IMR-90 (cell line): ENCODE results near the gene KIF1C.

Experiments
- BHLHE40 ChIP-seq: fragments of 150-350 bp; IDR thresholded peaks from 2 replicates; pipeline ENCODE4 v1.6.1; 2016; ENCODE audit warnings: mild to moderate bottlenecking, low read depth, low read length
- CEBPB ChIP-seq: IDR thresholded peaks from 2 replicates; pipeline ENCODE4 v1.6.1; 2012; ENCODE audit warnings: low read depth, low read length, improper control_type of control experiment
- CHD1 ChIP-seq: IDR thresholded peaks from 2 replicates; pipeline ENCODE4 v1.6.1; 2012; ENCODE audit warnings: low read depth, low read length, improper control_type of control experiment
- FOS ChIP-seq: fragments of 150-350 bp; IDR thresholded peaks from 2 replicates; pipeline ENCODE4 v1.6.1; 2016; ENCODE audit warnings: low read depth, low read length
- MAFK ChIP-seq: IDR thresholded peaks from 2 replicates; pipeline ENCODE4 v1.6.1; 2012; ENCODE audit warnings: low read depth, low read length, improper control_type of control experiment
- MAZ ChIP-seq: IDR thresholded peaks from 2 replicates; pipeline ENCODE4 v1.6.1; 2012; ENCODE audit warnings: low read depth, mild to moderate bottlenecking, low read length, improper control_type of control experiment, moderate library complexity, borderline replicate concordance
- MXI1 ChIP-seq: IDR thresholded peaks from 2 replicates; pipeline ENCODE4 v1.6.1; 2012; ENCODE audit warnings: low read depth, mild to moderate bottlenecking, low read length, moderate library complexity, borderline replicate concordance
- POLR2A ChIP-seq: IDR thresholded peaks from 2 replicates; pipeline ENCODE4 v1.6.1; 2012; ENCODE audit warnings: mild to moderate bottlenecking, low read depth, low read length
- RAD21 ChIP-seq: IDR thresholded peaks from 2 replicates; pipeline ENCODE4 v1.6.1; 2012; ENCODE audit warnings: low read length, improper control_type of control experiment
- SMC3 ChIP-seq: fragments of 150-350 bp; IDR thresholded peaks from 2 replicates; pipeline ENCODE4 v1.6.1; 2016; ENCODE audit warnings: low read depth, mild to moderate bottlenecking, antibody characterized with exemption, low read length, moderate library complexity
- TF ChIP-seq, protein P1 (sequence below): conservative IDR thresholded peaks from 2 replicates; pipeline ENCODE4 v1.5.1; 2012; ENCODE audit warnings: mild to moderate bottlenecking, low read depth, low read length, improper control_type of control experiment
- TF ChIP-seq, protein P2 (sequence below): fragments of 150-350 bp; IDR thresholded peaks from 2 replicates; pipeline ENCODE4 v1.6.1; 2016; ENCODE audit warnings: low read depth, mild to moderate bottlenecking, low read length, moderate library complexity, borderline replicate concordance
- TF ChIP-seq, protein P3 (sequence below): fragments of 150-350 bp; IDR thresholded peaks from 2 replicates; pipeline ENCODE4 v1.6.1; 2017; ENCODE audit warnings: mild to moderate bottlenecking, antibody characterized with exemption, low read length, low read depth

DNA sequence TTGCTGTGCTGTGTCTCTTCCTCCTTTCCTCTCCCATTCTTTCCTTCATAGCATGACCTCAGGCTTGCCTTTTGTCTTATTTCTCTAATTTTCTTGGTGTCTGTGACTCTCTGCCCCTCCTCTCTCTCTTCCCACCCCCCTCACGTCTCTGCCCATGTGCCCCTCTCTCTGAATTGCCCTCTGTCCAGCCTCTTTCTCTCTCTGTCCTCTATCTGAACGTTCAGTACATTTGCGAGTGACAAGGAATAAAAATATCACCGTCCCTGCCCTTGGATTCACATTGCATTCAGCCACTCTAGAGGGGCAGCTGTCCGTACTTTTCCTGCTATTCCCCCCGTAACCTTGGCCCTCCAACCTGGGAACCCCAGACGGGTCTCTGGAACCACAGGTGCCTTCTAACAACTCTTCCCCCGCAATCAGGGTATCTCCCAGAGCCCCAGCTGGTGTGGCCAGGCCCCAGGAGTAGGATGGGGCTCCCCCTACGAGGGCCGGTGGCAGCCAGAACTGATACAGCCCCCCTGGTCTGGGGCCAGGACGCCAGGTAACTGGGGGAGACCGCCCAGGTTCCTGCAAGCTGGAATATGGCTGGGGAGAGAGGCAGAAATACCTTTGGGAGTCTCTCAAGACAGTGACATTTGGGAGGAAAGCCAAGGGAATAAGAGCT lies 1.8 kb downstream of the KIF1C start:
- TF ChIP-seq, protein P1, sequence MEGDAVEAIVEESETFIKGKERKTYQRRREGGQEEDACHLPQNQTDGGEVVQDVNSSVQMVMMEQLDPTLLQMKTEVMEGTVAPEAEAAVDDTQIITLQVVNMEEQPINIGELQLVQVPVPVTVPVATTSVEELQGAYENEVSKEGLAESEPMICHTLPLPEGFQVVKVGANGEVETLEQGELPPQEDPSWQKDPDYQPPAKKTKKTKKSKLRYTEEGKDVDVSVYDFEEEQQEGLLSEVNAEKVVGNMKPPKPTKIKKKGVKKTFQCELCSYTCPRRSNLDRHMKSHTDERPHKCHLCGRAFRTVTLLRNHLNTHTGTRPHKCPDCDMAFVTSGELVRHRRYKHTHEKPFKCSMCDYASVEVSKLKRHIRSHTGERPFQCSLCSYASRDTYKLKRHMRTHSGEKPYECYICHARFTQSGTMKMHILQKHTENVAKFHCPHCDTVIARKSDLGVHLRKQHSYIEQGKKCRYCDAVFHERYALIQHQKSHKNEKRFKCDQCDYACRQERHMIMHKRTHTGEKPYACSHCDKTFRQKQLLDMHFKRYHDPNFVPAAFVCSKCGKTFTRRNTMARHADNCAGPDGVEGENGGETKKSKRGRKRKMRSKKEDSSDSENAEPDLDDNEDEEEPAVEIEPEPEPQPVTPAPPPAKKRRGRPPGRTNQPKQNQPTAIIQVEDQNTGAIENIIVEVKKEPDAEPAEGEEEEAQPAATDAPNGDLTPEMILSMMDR: no peak
- TF ChIP-seq MXI1 (no peak), POLR2A (no peak), SMC3 (no peak), CEBPB (no peak), MAZ (no peak), RAD21 (no peak), FOS (no peak), BHLHE40 (no peak), CHD1 (no peak), MAFK (no peak)
- TF ChIP-seq, protein P2, sequence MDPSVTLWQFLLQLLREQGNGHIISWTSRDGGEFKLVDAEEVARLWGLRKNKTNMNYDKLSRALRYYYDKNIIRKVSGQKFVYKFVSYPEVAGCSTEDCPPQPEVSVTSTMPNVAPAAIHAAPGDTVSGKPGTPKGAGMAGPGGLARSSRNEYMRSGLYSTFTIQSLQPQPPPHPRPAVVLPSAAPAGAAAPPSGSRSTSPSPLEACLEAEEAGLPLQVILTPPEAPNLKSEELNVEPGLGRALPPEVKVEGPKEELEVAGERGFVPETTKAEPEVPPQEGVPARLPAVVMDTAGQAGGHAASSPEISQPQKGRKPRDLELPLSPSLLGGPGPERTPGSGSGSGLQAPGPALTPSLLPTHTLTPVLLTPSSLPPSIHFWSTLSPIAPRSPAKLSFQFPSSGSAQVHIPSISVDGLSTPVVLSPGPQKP: no peak
- TF ChIP-seq, protein P3, sequence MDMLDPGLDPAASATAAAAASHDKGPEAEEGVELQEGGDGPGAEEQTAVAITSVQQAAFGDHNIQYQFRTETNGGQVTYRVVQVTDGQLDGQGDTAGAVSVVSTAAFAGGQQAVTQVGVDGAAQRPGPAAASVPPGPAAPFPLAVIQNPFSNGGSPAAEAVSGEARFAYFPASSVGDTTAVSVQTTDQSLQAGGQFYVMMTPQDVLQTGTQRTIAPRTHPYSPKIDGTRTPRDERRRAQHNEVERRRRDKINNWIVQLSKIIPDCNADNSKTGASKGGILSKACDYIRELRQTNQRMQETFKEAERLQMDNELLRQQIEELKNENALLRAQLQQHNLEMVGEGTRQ: no peak
